BE2C (cell line): ENCODE data around the gene NLGN1.

Experiments used
- DNase-seq: peaks from one replicate; pipeline ENCODE4 v3.0.0-alpha.2; 2020
- H3K27me3 ChIP-seq: fragments of 250-450 bp; sonication (Bioruptor Pico); 2 replicates; pipeline ENCODE4 v1.5.1; 2020; ENCODE audit warnings: mild to moderate bottlenecking
- H3K36me3 ChIP-seq: fragments of 250-450 bp; sonication (Bioruptor Pico); 2 replicates; pipeline ENCODE4 v1.5.1; 2020; ENCODE audit warnings: mild to moderate bottlenecking
- H3K4me1 ChIP-seq: fragments of 250-450 bp; sonication (Bioruptor Pico); 2 replicates; pipeline ENCODE4 v1.5.1; 2020
- H3K4me3 ChIP-seq: 2 replicates; pipeline ENCODE4 v1.5.1; 2011; ENCODE audit warnings: low read depth, low read length
- H3K9me3 ChIP-seq: fragments of 250-450 bp; sonication (Bioruptor Pico); 2 replicates; pipeline ENCODE4 v1.5.1; 2020
- TF ChIP-seq, protein P1 (sequence below): IDR thresholded peaks from 2 replicates; pipeline ENCODE4 v1.5.1; 2012; ENCODE audit warnings: mild to moderate bottlenecking, low read depth, low read length

Gene NLGN1

DNA sequence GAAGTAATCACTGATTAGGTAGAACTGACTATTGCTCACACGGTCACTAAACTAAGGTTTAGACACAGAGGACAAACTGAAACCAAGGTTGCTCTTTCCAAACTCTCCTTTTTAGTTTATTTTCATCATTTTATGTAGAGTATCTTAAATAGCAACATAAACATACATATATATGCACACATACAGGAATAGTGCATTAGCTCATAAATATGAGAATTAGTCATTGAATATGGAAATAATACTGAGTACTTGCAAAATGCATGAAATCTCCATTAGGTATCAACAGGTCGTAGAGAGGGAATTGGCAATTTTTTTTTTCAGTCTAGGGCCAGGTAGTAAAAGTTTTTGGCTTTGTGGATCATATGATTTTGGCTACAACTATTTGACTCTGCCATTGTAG is 557.1 kb downstream of the NLGN1 start:
- TF ChIP-seq, protein P1, sequence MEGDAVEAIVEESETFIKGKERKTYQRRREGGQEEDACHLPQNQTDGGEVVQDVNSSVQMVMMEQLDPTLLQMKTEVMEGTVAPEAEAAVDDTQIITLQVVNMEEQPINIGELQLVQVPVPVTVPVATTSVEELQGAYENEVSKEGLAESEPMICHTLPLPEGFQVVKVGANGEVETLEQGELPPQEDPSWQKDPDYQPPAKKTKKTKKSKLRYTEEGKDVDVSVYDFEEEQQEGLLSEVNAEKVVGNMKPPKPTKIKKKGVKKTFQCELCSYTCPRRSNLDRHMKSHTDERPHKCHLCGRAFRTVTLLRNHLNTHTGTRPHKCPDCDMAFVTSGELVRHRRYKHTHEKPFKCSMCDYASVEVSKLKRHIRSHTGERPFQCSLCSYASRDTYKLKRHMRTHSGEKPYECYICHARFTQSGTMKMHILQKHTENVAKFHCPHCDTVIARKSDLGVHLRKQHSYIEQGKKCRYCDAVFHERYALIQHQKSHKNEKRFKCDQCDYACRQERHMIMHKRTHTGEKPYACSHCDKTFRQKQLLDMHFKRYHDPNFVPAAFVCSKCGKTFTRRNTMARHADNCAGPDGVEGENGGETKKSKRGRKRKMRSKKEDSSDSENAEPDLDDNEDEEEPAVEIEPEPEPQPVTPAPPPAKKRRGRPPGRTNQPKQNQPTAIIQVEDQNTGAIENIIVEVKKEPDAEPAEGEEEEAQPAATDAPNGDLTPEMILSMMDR: no peak
- no peaks in the 10 kb centered on the region for H3K9me3 ChIP-seq
- no peak for DNase-seq
- H3K36me3 ChIP-seq: no peaks in the 10 kb centered on the region
- H3K27me3 ChIP-seq: no peaks in the 10 kb centered on the region
- no peak overlapping the region for H3K4me3 ChIP-seq
- no peaks in the 10 kb centered on the region for H3K4me1 ChIP-seq

DNA sequence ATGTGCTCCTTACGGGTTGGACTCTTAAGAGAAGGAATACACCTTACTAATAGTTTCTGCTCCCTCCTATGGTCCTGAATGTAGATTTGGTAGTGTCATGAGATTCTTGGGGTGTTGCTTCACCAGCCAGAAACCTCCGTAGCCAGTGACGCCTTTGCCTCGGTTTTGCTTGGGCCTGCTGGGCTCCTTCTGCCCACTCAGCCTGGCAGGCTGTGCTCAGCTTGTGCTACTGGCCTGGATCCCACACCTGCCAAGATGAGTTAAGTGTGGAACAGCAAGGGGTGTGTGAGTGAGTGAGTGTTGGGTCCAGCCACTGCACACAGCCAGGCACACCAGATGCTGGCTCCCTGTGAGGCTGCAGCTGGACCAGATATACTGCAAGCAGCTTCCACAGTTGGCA is 560.1 kb downstream of the NLGN1 start:
- Histone ChIP-seq H3K4me3 (no peak overlapping the region), H3K4me1 (no peaks in the 10 kb centered on the region), H3K9me3 (no peaks in the 10 kb centered on the region), H3K27me3 (no peaks in the 10 kb centered on the region), H3K36me3 (no peaks in the 10 kb centered on the region)
- TF ChIP-seq, protein P1: no peak
- no peak for DNase-seq

DNA sequence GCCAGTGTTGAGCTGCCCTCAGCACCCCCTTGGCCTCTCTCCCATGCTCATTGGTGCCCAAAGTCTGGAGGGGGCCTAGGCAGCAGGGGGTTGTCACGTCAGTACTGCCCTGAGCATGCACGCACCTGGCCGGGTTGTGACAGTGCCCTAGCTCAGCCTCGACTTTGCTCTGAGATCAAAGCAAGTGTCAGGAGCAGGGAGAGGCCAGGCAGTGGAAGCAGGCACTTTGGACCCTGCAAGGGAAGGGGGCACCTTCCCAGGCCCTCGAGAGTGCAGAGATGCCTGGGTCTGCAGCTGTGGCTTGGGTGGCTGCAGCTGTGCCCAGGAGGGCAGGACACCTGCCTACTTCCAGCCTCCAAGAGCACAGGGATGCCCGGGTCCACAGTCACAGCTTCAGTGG is 561.3 kb downstream of the NLGN1 start:
- H3K4me3 ChIP-seq: no peak overlapping the region
- DNase-seq: no peak
- no peaks in the 10 kb centered on the region for H3K36me3 ChIP-seq
- no peaks in the 10 kb centered on the region for H3K4me1 ChIP-seq
- no peaks in the 10 kb centered on the region for H3K27me3 ChIP-seq
- H3K9me3 ChIP-seq: no peaks in the 10 kb centered on the region
- TF ChIP-seq, protein P1: no peak

DNA sequence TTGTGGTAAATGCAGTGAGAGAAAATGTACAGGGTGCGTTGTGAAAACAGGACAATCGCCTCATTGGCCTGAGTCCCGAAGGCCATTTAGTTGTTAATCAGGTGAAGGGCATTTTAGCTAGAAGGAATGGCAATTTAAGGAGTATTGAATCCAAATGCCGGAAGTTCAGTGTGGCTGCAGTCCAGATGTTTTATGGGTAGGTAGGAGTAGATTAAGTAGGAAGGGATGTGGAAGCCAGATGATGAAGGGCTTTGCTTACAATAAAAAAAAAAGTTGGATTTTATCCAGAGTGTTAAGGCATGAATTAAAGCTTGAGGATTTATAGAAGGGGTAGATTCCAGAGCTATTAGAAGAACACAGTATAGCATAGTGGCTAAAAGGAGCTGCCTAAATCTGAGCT is 572.7 kb downstream of the NLGN1 start:
- TF ChIP-seq, protein P1: no peak
- Histone ChIP-seq H3K36me3 (no peaks in the 10 kb centered on the region), H3K4me1 (no peaks in the 10 kb centered on the region)

DNA sequence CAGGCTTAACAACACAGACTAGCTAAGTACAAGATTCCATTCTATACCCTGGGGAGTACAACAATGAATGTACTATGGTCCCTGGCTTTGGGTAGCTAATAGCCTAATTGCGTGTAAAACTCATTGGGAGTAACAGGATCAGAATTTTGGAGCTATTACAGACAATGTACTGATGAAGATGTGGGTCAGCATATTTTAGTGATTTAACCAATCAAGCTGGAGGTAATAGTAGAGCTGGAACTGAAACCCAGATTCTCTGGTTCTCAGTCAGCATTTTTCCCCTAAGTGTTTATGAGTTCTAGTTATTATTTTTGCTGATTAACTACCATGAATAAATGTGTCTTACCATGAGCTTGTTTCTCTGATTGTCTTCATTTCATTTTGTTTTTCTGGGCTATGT is 578.7 kb downstream of the NLGN1 start:
- H3K9me3 ChIP-seq: no peaks in the 10 kb centered on the region
- H3K36me3 ChIP-seq: no peaks in the 10 kb centered on the region
- H3K27me3 ChIP-seq: no peaks in the 10 kb centered on the region
- no peaks in the 10 kb centered on the region for H3K4me1 ChIP-seq
- TF ChIP-seq, protein P1: no peak
- no peak for DNase-seq
- no peak overlapping the region for H3K4me3 ChIP-seq

More for the DNA sequence above, 572.7 kb downstream of the NLGN1 start:
- H3K4me3 ChIP-seq: no peak overlapping the region
- no peak for DNase-seq
- no peaks in the 10 kb centered on the region for H3K9me3 ChIP-seq
- H3K27me3 ChIP-seq: no peaks in the 10 kb centered on the region

DNA sequence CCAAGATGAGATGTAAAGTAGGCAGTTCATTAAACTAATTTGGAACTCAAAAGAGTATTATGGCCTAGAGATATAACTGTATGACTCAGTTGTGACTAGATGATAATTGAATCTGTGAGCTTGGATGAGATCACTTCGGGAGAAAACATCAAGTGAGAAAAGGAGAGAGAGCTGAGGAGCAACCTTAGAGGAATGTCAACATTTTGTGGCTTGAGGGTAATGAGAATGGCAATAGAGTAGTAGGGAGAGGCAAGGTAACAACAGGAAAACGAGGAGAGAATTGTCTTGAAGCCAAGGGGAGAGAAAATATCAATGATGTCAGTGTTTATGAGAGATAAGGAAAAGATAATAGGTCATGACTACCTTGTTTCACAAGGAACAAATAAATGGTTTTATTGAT is 580.2 kb downstream of the NLGN1 start:
- TF ChIP-seq, protein P1: no peak
- Histone ChIP-seq H3K9me3 (no peaks in the 10 kb centered on the region), H3K27me3 (no peaks in the 10 kb centered on the region), H3K4me1 (no peaks in the 10 kb centered on the region), H3K4me3 (no peak overlapping the region), H3K36me3 (no peaks in the 10 kb centered on the region)
- no peak for DNase-seq
